Neural crest cell (in vitro differentiated cells): ENCODE data around the gene TMC3. TPM values are rescaled to one million over a fixed set of nuclear protein-coding genes. Genes with fewer than 3 reads are reported as not detected.
"Not testable (repeated sequence)": the region's sequence is repeated elsewhere in the genome, so short reads cannot be mapped to it uniquely, and the experiment has no call there.

Experiments
- DNase-seq: peaks from one replicate; pipeline ENCODE4 v3.0.0; 2021; ENCODE audit warnings: low read depth, mixed read lengths, low spot score
- H3K27ac Mint-ChIP-seq: one replicate; pipeline ENCODE4 v1.8.0; 2021; ENCODE audit warnings: mild to moderate bottlenecking, mixed read lengths; ENCODE audit not compliant: unreplicated experiment
- H3K27me3 Mint-ChIP-seq: 2 replicates; pipeline ENCODE4 v1.8.0; 2021; ENCODE audit warnings: low read depth, mild to moderate bottlenecking, mixed read lengths
- H3K36me3 Mint-ChIP-seq: 2 replicates; pipeline ENCODE4 v1.8.0; 2021; ENCODE audit warnings: low read depth, mild to moderate bottlenecking, mixed read lengths
- H3K4me1 Mint-ChIP-seq: 2 replicates; pipeline ENCODE4 v1.8.0; 2021; ENCODE audit warnings: mixed read lengths
- H3K4me3 Mint-ChIP-seq: one replicate; pipeline ENCODE4 v1.8.0; 2021; ENCODE audit warnings: mild to moderate bottlenecking, mixed read lengths
- H3K9me3 Mint-ChIP-seq: 2 replicates; pipeline ENCODE4 v1.8.0; 2021; ENCODE audit warnings: mixed read lengths
- CTCF ChIP-seq: fragments of 200-600 bp; sonication (generic); conservative IDR thresholded peaks from 2 replicates; pipeline ENCODE4 v1.5.0; 2021; ENCODE audit warnings: antibody characterized with exemption, mild to moderate bottlenecking
- long read RNA-seq: library from polyadenylated mRNA; unstranded; transcript quantifications from one replicate; pipeline ENCODE4 v2.0.0, GENCODE V29; 2020
- total RNA-seq: library from RNA; stranded (reverse); gene quantifications from 2 replicates; pipeline ENCODE4 v1.2.1, GENCODE V29; 2021

TMC3 gene
- total RNA-seq = not detected in 2 replicates
- long read RNA-seq = 0 reads

GRCh38 chr15:81373775-81374395 is at the start of gene TMC3:
Gene TMC3, minus strand, starts transcription at chr15:81374213. Its CDS starts 136 bp downstream, at chr15:81374077.
- H3K27me3 Mint-ChIP-seq = no peaks in the 10 kb centered on the region
- peaks cover 5% of the 10 kb centered on the region for H3K4me1 Mint-ChIP-seq
- no peaks in the 10 kb centered on the region for H3K9me3 Mint-ChIP-seq
- H3K27ac Mint-ChIP-seq = no peak within 1 kb of the TSS
- no peak for TF ChIP-seq CTCF
- no peaks in the 10 kb centered on the region for H3K36me3 Mint-ChIP-seq
- no peak for DNase-seq
- H3K4me3 Mint-ChIP-seq = no peak within 1 kb of the TSS

GRCh38 chr15:81421461-81421860 is 47.4 kb upstream of the TMC3 start:
- DNase-seq = no peak
- no peak overlapping the region for H3K27ac Mint-ChIP-seq
- H3K9me3 Mint-ChIP-seq = peaks cover 3% of the 10 kb centered on the region
- no peak for TF ChIP-seq CTCF
- H3K27me3 Mint-ChIP-seq = no peaks in the 10 kb centered on the region
- peaks cover 14% of the 10 kb centered on the region for H3K4me1 Mint-ChIP-seq
- H3K4me3 Mint-ChIP-seq = no peak overlapping the region
- H3K36me3 Mint-ChIP-seq = no peaks in the 10 kb centered on the region

- H3K4me1 Mint-ChIP-seq = peaks cover 14% of the 10 kb centered on the region
- no peaks in the 10 kb centered on the region for H3K9me3 Mint-ChIP-seq
- H3K4me3 Mint-ChIP-seq = no peak overlapping the region
- no peaks in the 10 kb centered on the region for H3K27me3 Mint-ChIP-seq
- no peaks in the 10 kb centered on the region for H3K36me3 Mint-ChIP-seq
- DNase-seq = no peak
- no peak for TF ChIP-seq CTCF
- no peak overlapping the region for H3K27ac Mint-ChIP-seq
These were observed 45.4 kb upstream of the TMC3 start for GRCh38 chr15:81419332-81419943.

- peak overlapping the region; percentile 3 for H3K27ac Mint-ChIP-seq
- no peak for TF ChIP-seq CTCF
- no peaks in the 10 kb centered on the region for H3K27me3 Mint-ChIP-seq
- H3K36me3 Mint-ChIP-seq = no peaks in the 10 kb centered on the region
- H3K4me3 Mint-ChIP-seq = no peak overlapping the region
- H3K9me3 Mint-ChIP-seq = no peaks in the 10 kb centered on the region
- peaks cover 14% of the 10 kb centered on the region for H3K4me1 Mint-ChIP-seq
- no peak for DNase-seq
These were observed 44.9 kb upstream of the TMC3 start for GRCh38 chr15:81418891-81419290.

- DNase-seq = no peak
- H3K27me3 Mint-ChIP-seq = no peaks in the 10 kb centered on the region
- no peak overlapping the region for H3K27ac Mint-ChIP-seq
- H3K4me3 Mint-ChIP-seq = no peak overlapping the region
- no peaks in the 10 kb centered on the region for H3K9me3 Mint-ChIP-seq
- no peak for TF ChIP-seq CTCF
- peaks cover 14% of the 10 kb centered on the region for H3K4me1 Mint-ChIP-seq
- H3K36me3 Mint-ChIP-seq = no peaks in the 10 kb centered on the region
These were observed 44.4 kb upstream of the TMC3 start for GRCh38 chr15:81418444-81418843.

GRCh38 chr15:81414274-81414968 is 40.4 kb upstream of the TMC3 start:
- H3K27ac Mint-ChIP-seq, H3K27me3 Mint-ChIP-seq, H3K36me3 Mint-ChIP-seq, H3K4me3 Mint-ChIP-seq, DNase-seq, H3K9me3 Mint-ChIP-seq: not testable (repeated sequence)
- peaks cover 19% of the 10 kb centered on the region for H3K4me1 Mint-ChIP-seq
